HG02840 (cell line): Measurements from ENCODE around the gene FAAP20.

ENCODE experiments used
- ATAC-seq: cut with Tn5 transposase; IDR thresholded peaks from one replicate; pipeline ENCODE4 v1.9.1; 2021; ENCODE audit warnings: mild to moderate bottlenecking, moderate library complexity, moderate number of reproducible peaks; ENCODE audit not compliant: unreplicated experiment, low FRiP score

Gene FAAP20

DNA sequence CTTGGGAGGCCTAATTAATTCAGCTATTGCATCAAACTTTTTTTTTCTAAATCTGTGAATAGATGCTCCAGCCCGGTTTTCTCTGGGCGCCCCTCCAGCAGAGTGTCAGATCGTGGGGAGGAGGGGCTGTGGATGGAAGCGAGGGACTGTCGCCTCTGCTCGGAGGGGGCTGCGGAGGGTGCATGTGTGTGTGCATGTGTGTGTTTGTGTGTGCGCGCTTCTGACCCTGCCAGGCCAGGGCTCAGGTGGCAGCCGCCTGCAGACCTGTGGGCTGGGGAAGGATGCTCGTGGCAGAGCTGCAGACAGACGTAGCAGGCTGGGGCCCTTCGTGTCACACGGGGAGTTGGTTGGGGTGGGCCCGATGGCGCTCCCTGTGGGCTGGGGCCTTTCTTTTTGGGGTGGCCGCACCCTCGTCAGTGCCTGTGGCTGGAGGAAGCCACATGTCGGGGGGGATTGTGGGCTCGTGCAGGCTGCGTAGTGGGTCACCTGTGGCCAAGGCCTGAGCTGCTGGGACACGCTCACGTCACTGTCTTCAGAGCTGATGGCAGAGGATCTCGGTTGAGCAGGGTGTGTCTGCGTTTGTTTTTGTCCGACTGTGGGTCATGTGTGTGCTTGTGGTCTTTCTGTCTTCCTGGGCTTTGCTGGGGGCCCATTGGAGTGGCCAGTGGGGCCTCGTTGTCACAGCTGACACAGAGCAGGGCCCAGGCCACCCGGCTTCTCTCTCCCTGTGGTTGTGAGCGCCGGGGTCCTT is 36.4 kb upstream of the FAAP20 start:
- no peak for ATAC-seq

DNA sequence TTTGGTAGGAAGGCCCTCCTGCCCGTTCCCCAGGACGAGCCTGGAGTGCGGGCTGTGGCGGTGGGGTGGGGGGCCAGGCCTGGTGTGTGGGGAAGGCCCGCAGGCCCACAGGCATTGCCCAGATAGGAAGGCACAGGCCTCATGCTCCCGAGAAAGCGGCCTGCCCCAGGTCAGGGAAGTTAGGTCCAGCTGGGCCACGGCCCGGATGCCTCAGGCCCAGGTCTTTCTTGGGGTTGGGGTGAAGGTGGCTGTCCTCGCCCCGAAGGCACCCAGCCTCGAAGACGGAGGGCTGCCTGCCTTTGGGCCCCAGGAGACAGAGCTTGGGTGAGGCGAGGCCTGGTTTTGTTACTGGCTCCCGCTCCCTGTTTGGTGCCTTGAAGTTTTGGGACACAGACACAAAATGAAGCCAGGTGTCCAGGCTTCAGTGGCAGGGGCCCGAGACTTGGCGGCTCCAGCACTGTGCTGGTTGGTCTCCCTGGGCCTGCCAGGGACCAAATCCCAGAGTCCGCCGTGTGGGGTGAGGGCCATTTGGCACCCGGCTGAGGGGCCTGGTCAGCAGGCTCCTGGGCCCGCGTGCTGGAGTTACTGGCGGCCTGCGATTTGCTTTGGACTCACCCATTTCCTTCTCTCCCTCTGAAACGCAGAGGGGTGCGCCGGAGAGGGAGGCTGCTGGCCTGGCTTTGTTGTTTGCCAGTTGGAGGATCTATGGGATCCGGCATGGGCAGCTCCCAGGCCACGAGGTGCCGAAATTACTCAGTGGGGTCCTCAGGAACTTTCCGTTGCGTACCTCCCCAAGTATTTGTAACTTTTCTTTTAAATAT is 35.5 kb upstream of the FAAP20 start:
- ATAC-seq = no peak

- no peak for ATAC-seq
Observed at GRCh38 chr1:2229037-2229864, 34.7 kb upstream of the FAAP20 start.

DNA sequence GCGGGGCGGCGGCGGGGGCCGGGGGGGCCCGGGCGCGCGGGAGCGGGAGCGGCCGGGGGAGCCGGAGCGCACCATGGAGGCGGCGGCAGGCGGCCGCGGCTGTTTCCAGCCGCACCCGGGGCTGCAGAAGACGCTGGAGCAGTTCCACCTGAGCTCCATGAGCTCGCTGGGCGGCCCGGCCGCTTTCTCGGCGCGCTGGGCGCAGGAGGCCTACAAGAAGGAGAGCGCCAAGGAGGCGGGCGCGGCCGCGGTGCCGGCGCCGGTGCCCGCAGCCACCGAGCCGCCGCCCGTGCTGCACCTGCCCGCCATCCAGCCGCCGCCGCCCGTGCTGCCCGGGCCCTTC is 34.1 kb upstream of the FAAP20 start:
- ATAC-seq = no peak

GRCh38 chr1:2228157-2228594 is 33.6 kb upstream of the FAAP20 start, which contains the start of gene SKI:
Gene SKI (plus strand): TSS chr1:2228319. CDS start chr1:2228767, 448 bp downstream.
- no peak for ATAC-seq

DNA sequence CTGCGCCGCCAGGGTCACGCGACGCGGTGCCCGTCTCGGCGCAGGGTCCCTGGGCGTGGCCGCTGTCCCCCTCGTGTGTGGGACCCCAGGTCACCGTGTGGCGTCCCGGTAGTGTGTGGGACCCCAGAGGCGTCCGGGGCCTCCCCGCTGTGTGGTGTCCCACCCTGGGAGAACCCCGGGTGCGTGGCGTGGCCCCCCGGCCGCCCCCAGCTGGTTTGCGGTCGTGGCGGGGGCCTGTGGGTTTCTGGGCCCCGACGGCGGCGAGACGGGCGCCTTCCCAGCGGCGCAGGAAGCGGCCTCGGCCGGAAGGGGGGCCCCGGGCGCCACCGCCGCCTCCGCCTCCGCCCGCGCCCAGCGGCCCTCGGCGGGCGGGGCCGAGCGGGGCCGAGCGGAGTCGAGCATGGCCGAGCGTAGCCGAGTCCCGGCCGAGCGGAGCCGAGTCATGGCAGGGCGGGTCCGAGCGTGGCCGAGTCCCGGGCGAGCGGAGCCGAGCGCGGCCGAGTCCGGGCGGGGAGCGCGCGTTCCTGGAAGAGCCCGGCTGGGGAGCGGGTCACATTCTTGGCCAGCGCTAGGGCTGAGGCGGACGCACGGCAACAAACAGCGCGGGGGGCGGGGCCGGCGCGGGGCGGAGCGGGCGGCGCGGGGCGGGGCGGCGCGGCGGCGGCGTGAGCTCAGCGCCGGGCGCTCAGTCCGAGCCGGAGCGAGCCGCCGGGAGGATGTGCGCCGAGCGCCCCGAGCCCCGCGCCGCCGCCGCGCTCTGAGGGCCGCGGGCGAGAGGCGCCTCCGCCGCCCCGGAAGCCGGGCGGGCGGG is 33.0 kb upstream of the FAAP20 start:
- ATAC-seq = peak; percentile 71

GRCh38 chr1:2226525-2227345 is 32.2 kb upstream of the FAAP20 start:
- peak; percentile 3 for ATAC-seq

DNA sequence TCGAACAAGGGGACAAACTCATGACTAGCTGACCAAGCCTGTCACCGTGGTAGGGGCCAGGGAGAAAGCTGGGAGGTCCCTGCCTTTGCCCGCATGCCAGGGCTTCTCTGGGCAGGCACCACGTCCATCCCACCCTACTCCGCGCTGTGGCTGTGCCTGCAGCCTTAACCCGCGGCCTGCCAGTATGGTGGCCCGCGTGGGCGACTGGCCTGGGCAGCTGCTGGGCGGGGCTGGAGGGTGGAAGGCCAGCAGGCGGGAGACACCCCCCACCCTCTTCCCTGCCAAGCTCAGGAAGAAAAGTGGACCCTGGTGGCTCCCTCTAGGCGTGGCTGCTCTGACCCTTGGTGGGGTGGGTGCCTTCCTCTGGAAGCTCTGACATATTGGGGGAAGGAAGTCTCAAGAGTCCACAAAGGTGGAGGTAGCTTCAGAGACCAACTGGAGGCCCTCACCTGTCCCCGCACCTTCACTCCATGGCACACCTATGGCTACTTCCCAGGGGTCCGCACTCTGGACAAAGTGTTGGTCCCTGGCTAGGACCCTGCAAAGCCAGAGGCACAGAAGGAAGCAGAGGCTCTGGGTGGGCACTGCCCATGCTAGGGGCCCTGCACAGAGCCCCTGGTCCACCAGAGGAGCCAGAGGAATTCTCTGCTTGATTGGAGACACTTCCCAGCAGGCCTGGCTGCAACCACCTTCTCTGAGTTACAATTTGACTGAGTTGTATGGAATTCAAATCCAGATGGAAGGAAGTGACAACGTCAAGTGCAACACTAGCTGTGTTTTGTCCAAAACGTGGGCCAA is 30.3 kb upstream of the FAAP20 start:
- no peak for ATAC-seq

DNA sequence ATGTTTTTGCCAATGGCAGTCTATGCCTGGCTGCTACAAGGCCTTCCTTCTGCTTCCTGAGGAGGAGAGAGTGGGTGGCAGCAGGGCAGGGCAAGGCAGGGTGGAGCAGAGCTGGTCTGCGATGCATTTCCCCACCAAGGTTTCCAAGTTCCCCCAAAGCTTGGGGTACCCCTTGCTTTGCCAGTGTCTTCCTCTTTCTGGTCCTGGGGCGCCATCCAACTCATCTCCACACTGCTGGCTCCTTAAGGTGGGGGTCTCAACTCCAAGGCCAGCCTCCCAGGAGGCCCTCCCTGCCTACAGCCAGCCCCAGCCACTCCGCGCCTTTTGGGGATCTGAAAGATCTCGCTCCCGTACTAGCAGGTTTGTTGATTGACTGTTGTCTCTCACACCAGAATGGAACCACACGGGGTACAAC is 29.6 kb upstream of the FAAP20 start:
- ATAC-seq = no peak

DNA sequence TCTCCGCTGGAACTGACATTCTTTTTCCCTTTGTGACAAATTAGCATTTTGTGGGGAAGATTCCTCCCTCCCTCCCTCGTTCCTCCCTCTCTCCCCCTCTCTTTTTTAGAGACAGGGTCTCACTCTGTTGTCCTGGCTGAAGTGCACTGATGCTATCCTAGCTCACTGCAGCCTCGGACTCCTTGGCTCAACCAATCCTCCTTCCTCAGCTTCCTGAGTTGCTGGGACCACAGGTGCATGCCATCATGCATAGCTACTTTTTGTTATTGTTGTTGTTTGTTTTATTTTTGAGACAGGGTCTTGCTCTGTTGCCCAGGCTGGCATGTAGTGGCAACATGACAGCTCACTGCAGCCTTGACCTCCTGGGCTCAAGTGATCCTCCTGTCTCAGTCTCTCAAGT is 26.7 kb upstream of the FAAP20 start:
- no peak for ATAC-seq

DNA sequence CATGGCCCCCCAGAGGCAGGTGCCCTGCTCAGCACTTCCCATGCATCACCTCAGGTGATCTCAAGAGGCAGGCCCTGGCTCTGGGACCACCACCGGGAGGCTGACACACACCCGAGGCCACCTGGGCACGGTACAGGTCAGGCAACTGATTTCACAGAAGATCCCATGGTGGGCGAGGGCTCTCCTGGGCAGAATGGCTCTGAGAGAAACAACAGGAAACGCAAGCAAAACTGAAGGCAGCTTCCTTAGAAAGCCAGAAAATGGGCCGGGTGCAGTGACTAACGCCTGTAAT is 22.1 kb upstream of the FAAP20 start:
- ATAC-seq = no peak

DNA sequence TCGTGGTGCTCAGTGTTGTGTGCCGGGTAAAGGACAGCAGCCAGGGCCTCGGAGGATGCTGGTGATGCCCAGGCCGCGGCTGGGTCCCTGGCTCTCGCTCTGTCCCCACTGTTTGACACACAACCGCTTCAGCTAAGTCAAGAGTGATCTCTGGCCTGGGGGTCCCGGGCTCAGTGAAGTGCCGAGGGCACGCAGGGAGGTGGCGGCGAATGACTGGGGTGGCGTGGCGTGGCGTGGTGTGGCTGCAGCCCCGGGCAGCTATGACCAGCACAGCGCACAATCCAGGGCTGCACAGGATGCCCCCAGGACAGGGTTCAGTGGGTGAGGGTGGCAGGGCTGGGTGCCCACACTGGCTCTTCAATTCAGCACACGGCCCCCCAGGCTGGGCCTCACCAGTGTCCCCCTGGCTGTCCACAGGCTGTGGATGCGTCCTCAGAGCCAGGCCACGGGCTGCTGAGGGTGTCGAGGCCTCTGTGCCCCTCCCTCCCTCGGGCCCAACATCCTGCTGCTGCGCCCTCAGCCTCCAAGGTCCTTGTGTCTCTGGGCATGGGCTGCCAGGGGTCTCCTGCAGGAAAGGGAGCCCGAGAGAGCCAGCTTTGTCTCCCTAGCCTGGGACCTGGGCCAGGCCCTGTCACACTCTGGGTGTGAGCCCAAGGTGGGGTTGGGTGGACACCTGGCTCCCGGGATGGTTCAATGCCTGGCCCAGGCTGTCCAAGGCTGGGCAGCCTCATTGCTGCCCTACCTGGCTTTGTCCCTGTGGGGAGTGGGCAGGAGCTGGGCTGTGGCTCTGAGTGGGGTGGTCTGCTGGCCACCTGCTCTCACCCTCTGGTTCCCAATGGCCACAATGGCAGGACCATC is 21.6 kb upstream of the FAAP20 start:
- no peak for ATAC-seq

GRCh38 chr1:2215329-2215728 is 20.8 kb upstream of the FAAP20 start:
- no peak for ATAC-seq

- no peak for ATAC-seq
Observed at GRCh38 chr1:2214541-2215241, 20.1 kb upstream of the FAAP20 start.

- no peak for ATAC-seq
Observed at GRCh38 chr1:2213576-2214505, 19.3 kb upstream of the FAAP20 start.
